ENCODE results near the gene LNPK.
A peak's percentile ranks its signal among the peaks of the same experiment; 100 is the strongest.
"Not testable (repeated sequence)": the region's sequence is repeated elsewhere in the genome, so short reads cannot be mapped to it uniquely, and the experiment has no call there.

The LNPK gene, protein sequence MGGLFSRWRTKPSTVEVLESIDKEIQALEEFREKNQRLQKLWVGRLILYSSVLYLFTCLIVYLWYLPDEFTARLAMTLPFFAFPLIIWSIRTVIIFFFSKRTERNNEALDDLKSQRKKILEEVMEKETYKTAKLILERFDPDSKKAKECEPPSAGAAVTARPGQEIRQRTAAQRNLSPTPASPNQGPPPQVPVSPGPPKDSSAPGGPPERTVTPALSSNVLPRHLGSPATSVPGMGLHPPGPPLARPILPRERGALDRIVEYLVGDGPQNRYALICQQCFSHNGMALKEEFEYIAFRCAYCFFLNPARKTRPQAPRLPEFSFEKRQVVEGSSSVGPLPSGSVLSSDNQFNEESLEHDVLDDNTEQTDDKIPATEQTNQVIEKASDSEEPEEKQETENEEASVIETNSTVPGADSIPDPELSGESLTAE

DNA sequence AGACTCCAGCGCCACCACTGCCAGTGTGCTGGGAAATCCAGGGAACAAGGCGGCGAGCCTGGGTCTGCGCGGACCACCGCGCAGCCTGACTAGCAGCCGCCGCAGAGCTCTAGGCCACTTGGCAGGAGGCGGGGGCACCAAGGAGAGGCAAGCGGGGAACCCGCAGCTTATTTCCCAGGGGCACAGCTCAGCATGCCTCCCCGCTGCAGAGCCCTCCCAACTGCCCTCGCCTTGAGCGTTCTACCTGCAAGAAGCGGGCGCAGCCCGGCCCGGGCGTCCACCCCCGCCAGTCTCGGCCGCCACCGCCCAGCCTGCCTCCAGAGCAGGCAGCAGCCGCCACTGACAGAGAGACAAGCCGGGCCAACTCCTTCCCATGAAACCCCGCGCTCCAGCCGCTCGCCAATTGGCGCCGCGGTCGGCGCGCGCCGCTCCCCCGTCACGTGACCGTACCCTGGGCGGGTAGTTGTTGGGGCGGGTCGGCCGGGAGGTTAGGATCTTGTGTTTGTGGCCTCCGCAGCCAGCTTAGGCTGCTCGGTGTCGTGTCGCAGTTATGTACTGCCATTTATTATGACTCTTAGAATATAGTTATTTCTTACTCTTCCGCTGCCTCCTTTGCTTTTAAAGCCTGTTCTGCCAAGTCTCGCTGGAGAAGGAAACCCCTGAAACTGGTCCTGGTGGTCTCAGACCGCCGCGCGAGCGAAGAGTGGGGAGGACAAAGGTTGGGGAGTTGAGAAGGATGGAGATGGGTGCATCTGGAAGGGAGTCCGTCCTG lies at the start of gene LNPK:
LNPK (minus strand) TSS at position 352 of the 772 bp plus-strand sequence. CDS start 6,683 bp downstream, outside the sequence.
- peak; percentile 87 to 91 for DNase-seq (ENCODE audit: low read depth in 2 of 2)

DNA sequence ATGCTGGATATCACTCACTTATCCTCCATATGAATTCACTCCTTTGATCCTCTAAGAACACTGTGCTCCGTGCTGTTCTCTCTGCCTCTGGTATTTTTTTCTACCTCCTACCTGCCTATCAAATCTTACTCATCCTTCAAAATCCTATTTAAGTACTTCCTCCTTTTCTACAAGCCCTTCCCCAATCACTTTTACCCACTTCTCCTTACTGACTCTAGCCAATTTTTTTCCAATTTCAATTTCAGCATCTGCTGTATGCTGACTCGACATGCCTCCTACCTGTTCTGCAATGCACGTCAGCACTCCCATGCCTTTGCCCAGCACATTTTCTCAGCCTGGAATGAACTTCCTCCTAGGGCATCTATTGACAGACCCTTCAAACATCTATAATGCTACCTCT lies 37.3 kb upstream of the LNPK start:
- no peak for DNase-seq (ENCODE audit: low read depth in 2 of 2)

DNA sequence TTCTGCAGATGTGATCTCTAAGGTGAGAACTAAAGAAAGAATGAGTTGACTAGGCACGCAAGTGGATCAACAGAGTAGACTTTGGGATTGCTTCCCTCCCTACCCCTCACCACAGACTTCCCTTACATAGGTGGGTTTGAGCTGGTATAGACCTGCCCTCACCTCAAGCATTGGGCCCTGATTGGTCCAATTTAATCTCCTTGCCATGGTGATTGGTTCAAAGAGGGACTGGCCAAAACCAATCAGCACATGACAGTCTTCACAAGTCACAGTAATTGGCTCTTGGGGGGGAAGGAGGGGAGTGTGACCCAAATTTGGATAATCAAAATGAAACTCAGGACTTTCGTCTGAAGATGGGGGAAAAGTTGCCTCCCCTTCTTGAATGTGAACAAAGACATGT lies 36.6 kb upstream of the LNPK start:
- no peak for DNase-seq (ENCODE audit: low read depth in 2 of 2)

DNA sequence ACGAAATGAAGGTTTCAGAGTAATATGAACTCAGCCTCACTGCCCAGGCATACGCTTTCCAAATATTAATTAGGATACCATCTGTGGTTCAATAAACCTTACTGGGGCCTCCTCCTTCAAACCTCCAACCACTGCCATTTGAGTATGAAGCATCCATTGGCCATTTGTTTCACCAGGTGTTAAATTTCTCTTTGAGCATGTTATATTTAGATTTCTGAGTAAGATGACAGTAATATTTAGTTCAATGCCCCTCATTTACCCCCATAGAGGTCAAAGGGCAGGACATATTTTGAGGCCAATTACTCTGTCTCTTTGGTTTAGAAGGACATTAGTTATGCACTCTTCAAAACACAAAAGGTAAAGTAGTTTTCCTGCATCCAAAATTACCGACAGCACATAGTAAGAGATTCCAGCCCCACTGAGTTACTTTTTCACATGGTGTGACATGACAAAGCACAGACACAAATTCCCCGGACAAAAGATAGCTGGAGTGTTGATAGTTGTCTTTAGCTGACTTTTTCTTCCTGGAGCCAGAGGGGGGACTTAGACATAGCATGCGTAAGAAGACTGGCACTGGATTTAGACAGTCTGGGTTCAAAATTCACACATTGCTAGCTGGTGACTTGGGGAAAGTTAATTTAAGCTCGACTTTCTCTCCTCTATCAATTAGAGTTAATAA lies 33.1 kb upstream of the LNPK start:
- DNase-seq (ENCODE audit: low read depth in 2 of 2), result no peak

DNA sequence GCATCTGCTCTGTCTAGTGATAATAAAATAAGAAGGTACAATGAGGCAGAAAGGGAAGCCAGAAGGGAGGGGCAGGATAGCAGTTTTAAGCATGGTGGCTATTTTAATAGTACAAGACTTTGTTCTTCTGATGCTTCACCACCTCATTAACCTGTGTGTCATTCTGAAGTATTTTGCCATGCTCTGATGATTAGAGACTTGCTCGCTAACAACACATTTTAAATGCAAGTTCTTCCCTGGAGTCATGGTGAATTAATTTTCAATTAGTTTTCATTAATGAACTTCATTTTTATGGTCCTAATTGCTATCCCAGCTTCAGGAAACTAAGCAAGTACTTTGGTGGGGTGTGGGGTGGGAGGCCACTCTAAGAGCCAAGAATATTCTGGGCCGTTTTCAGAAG lies 25.7 kb upstream of the LNPK start:
- no peak for DNase-seq (ENCODE audit: low read depth in 2 of 2)

DNA sequence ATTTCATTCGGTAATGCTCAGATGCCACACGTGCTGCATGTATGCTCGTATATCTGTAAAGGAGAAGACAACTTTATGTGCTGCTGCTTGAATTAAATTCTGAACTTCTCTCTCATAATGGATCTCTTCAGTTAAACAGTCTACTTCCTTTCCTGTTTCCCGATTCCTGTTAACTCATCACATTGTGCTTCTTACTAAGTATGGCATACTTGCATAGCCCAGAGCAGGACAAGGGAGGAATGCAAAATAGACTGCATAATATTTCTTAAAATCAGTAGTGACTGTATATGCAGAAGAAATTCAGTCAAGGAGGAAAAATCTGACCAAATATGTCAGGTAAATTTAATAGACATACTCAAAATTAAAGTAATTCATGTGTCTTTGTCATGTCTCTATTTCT lies 23.9 kb upstream of the LNPK start:
- DNase-seq (ENCODE audit: low read depth in 2 of 2), result no peak

DNA sequence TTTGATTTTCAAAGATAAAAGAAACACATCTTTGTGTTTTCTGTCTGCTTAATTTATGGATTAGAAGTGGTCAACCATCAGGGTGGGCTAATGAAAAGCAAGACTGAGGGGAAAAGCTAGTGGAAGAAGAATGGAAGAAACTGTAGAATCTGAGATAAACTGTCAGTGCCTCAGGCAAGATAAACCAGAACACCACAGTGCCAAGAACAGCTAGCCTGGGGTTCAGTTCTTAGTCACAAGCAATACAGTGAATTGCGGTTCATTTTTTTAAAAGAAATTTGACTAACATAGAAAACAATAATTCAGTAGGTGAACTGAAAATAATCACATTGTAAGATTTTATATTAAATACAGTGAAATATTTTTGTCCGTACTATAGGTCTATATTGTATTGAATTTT lies 22.0 kb upstream of the LNPK start:
- no peak for DNase-seq (ENCODE audit: low read depth in 2 of 2)

DNA sequence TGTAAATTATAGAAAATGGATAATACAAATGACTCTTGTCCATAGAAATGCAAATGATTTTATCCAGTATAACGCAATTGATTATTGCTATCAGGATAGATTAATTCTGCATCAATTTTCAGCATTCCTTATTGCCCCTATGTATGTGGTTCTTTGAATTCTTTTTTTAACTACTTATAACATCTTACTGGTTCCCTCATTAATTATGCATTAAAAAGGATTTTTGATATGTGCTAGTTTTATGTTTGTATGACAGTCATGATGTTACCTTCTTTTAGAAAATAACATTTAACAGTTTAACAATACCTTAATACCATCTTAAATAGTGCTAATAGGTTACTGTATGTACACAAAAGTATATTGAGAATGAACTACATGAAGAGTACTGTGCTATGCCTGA lies 20.0 kb upstream of the LNPK start:
- no peak for DNase-seq (ENCODE audit: low read depth in 2 of 2)

DNA sequence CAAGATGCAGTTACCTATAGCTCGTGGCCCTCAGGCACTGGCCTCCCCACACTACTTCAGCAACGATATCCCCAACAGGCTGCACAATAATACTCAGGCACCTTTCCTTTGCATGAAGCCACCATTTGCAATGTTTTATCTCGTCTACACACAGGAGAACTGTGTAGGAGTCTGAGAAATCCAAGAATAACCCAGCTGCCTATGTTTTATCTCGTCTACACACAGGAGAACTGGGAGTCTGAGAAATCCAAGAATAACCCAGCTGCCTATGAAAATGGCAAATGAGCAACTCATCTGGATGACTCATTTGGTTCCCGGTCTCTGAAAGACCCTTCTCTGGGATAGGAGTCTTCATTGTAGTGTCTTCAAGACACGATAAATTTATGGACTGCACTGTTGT lies 18.3 kb upstream of the LNPK start:
- no peak for DNase-seq (ENCODE audit: low read depth in 2 of 2)

DNA sequence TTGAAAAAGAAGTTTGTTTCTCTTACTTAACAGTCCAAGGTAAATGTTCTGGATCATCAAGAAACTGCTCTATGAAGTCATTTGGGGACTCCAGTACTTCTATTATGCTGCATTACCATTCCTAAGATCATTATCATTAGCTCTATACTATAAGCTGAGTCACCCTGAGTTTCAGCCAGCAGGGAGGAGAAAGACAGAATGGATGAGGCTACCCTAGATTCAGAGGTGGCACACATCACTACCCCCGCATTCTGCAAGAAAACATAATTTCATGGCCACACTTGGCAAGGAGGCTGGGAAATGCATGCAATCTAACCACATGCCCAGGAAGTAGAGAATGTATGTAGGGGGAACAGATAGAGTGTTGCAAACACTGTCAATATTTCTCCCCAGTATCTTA lies 16.6 kb upstream of the LNPK start:
- DNase-seq (ENCODE audit: low read depth in 2 of 2), result no peak

DNA sequence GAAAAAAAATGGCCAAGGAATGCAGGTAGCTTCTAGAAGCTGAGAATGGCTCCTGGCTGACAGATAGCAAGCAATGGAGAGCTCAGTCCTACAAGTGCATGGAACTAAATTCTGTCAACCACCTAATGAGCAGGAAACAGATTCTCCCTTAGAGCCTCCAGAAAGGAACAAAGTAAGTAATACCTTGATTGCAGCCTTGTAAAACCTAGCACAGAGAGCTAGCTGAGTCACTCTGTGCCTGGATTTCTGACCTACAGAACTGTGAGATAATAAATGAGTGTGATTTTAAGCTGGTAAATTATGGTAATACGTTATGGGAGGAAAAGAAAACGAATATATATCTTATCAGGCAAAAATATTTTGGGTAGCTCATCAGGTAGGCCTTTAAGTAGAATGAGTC lies 7.4 kb upstream of the LNPK start:
- no peak for DNase-seq (ENCODE audit: low read depth in 2 of 2)

DNA sequence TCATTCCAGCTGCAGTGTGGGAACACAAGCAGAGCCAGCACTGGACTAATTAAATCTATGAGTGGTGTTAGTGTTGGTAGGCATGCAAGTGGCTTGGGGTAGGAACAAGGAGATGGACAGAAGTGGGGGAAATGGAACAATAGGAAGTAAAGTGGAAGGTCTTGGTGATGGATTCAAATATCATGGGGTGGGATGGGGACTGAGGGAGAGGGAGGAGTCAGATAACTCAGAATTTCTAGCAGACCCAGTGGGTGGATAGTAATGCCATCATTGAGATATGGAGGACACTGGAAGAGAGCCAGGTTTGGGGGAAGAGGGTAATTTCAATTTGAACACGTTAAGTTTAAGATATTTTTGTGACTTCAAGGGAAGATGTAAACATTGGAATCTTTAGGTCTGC lies 2.9 kb upstream of the LNPK start:
- no peak for DNase-seq (ENCODE audit: low read depth in 2 of 2)

DNA sequence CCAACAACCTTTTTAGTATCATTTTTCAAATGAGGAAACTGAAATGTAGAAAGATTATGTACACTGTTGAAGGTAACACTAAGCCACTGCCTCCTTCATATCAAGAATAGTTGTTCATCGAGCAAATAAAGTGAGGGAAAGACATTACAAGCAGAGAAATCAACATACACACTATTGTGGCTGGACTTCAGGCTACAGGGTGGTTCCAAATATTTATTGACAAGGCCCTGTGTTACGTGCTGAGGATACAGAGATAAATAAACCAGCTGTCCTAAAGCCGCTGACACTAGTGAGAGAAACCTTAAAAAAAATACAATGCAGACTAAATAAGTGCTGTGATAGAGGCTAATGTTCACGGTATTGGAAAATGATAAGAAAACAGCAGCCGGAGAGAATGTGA lies 1.9 kb upstream of the LNPK start:
- no peak for DNase-seq (ENCODE audit: low read depth in 2 of 2)

DNA sequence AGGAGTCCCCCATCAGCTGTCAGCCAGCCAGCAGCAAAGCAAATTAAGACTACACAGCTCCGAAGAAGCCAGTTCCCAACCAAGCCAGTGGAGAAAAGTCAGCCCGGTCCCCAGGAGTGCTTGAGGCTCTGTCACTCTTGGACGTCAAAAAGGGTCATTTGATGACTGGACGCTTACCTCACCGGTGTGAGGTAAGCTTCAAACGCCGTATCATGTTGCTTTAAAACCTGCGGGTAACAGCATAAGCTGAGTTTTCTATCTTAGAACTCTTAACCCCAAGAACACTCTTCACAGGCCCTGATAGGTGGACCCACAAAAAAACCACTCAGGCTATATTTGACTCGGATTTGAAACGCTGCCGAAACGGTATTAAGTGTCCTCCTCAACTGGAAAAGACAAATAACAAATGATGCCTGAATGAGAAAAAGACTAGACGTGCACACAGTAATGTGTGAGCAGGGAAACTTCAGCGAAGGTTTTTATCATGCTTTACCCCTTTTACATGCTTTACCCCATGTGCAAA lies 682 bp upstream of the LNPK start:
- DNase-seq (ENCODE audit: low read depth in 2 of 2), result no peak

DNA sequence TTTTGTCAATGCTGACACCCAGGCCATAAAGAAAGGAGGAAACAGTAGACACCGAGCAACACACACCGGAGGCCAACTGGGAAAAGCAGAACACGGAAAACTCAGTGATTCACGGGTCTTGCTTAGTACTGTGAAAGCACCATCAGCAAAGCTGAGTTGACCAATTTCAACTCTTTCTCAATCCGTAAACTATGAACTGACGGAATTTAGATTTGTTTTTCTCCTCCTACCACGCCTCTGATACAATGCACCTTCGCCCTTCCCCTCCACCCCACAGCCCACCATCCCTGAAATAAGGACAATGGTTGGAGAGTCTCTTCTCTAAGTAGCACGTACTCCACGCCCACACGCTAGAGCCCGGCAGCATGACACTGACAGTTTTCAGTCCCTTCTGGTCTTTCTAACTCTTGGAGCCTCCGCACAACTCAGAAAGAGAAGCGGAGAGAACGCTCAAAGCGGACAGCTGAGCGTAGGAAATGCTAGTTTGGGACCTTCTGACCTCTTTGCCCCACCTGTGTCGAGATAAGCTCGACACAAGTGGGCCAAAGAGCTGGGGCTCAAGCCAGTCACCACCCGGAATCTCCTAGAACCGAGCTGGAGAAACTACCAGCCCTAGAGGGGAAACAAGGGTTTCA lies 669 bp downstream of the LNPK start:
- DNase-seq (ENCODE audit: low read depth in 2 of 2), result peak; percentile 28 to 34

DNA sequence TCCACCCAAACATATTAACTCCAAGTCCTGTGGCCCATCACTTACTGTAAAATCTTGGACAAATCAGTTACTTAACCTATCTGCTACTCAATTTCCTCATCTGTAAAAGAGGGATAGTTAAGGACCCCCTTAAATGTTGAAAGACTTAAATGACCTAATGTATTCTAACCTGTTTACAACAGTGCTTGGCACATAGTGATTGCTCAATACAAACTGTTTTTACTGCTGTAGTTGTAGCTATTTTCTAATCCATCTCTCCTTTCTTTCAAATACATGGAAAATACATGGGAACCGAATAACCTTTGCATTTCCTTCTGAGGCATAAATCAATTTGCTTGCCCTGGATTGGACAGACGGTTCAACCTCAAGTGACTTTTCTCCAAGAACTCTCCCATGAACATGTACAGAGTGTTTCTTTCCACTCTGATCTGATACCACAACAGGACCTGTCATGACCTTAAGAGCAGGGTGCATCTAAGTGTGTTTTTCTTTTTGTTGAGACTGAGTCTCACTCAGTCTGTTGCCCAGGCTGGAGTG lies 2.7 kb downstream of the LNPK start:
- DNase-seq (ENCODE audit: low read depth in 2 of 2), result no peak

DNA sequence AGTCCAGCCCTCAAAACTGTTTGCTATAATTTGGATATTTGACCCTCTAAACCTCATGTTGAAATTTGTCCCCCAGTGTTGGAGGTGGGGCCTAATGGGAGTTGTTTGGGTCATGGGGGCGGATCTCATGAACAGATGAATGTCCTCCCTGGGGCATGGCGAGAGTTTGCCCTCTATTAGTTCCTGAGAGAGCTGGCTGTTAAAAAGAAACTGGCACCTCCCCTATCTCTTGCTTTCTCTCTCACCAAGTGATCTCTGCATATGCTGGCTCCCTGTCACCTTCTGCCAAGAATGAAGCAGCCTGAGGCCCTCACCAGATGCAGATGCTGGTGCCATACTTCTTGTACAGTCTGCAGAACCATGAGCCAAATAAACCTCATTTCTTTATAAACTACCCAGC lies 12.0 kb downstream of the LNPK start:
- no peak for DNase-seq (ENCODE audit: low read depth in 2 of 2)

DNA sequence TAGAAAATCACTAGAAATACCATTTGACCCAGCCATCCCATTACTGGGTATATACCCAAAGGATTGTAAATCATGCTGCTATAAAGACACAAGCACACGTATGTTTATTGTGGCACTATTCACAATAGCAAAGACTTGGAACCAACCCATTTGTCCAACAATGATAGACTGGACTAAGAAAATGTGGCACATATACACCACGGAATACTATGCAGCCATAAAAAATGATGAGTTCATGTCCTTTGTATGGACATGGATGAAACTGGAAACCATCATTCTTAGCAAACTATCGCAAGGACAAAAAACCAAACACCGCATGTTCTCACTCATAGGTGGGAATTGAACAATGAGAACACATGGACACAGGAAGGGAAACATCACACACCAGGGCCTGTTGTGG lies 14.9 kb downstream of the LNPK start:
- not testable (repeated sequence) for DNase-seq (ENCODE audit: low read depth in 2 of 2)

DNA sequence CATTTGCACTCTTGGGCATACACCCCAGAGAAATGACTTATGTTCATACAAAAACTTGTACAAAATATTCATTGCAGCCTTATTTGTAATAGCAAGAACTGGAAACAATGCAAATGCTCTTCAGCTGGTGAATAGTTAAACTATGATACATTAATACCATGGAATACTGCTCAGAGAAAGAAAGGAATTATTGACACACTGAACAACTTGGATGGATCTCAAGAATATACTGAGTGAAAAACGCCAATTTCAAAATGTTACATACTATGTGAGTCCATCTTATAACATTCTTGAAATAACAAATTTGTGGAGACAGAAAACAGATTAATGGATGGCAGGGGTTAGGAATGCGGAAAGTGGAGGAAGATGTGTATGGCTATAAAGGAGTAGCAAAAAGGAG lies 17.2 kb downstream of the LNPK start:
- DNase-seq (ENCODE audit: low read depth in 2 of 2), result no peak

DNA sequence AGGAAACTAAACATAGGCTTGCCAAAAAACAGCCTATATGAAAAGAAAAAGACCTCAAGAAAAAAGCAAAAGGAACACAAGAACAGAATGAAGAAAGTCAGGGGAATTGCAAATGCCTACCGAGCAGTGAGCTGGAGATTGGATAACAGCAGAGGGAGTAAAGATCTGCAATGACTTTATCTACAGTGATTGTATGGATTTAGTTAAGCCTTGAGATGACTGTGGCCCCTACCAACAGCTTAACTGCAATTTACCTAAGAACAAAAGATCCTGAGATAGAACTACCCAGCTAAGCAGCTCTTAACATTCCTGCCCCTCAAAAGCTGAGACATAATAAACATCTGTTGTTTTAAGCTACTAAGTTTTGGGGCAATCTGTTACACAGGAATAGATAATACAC lies 20.5 kb downstream of the LNPK start:
- no peak for DNase-seq (ENCODE audit: low read depth in 2 of 2)

DNA sequence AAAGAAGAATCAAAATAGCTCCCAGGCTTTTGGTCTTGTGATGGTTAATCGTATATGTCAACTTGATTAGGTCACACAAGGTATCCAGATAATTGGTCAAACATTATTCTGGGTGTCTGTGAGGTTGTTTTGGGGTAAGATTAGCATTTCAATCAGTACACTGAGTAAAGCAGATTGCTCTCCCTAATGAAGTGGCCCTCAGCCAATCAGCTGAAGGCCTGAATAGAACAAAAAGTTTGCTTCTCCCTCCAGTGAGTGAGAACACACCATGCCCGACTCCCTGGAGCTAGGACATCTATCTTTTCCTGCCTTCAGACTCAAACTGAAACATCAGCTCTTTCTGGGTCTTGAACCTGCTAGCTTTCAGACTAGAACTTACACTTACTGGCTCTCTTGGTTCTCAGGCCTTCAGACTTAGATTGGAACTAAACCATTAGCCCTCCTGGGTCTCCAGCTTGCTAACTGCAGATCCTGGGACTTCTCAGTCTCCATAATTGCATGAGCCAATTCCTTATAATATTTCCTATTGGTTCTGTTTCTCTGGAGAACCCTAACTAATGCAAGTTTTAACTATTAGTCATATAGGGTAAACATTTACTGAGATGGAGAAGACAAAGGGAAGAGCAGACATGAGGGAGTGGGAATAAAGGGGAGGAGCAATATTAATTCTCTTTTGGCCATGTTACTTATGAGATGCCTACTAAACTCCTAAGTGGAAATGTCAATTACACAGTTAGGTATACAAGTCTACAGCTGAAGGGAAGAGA lies 25.5 kb downstream of the LNPK start:
- DNase-seq (ENCODE audit: low read depth in 2 of 2), result no peak
